Measurements from ENCODE around the gene C9orf72.

Gene C9orf72

DNA sequence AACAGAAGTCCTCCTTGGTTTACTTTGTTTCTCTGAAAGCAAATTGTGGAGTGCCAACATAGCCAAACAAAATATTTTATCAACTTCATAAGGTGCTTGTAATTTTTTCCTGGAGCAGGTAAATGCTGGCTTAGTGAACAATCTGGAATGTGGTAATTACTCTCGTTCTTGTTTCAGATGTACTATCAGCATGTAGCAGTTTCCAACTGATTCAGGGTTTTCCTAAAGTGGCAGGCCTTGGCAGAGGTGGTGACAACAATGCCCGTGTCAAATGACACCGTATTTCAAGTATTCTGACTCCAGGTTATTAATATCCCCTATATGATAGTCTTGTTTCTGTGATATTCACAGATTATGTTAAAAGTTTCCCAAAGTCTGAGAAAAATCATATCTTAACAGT is 1.2 kb downstream of the C9orf72 start:
- no peak for ATAC-seq
- TF ChIP-seq OSR1 (CRISPR knock-in tag; IDR thresholded peaks at IDR 0.05) (no peak), ARNTL (CRISPR knock-in tag; IDR thresholded peaks at IDR 0.05; ENCODE audit: borderline replicate concordance, low read depth) (no peak), ZNF70 (CRISPR knock-in tag; IDR thresholded peaks at IDR 0.05) (no peak), TOX (CRISPR knock-in tag; IDR thresholded peaks at IDR 0.05; ENCODE audit: borderline replicate concordance) (no peak), CSRNP3 (CRISPR knock-in tag; IDR thresholded peaks at IDR 0.05) (no peak), SNAI2 (CRISPR knock-in tag; IDR thresholded peaks at IDR 0.05) (no peak), RARB (CRISPR knock-in tag; IDR thresholded peaks at IDR 0.05) (no peak), ZNF565 (CRISPR knock-in tag; conservative IDR thresholded peaks at IDR 0.05; ENCODE audit: low read depth) (no peak), BACH2 (CRISPR knock-in tag; IDR thresholded peaks at IDR 0.05; ENCODE audit: borderline replicate concordance) (no peak), ZNF8 (CRISPR knock-in tag; IDR thresholded peaks at IDR 0.05) (no peak), ZFP30 (CRISPR knock-in tag; IDR thresholded peaks at IDR 0.05) (no peak), ZFP3 (CRISPR knock-in tag; IDR thresholded peaks at IDR 0.05) (no peak), TSHZ2 (CRISPR knock-in tag; IDR thresholded peaks at IDR 0.05) (no peak), ISL1 (CRISPR knock-in tag; IDR thresholded peaks at IDR 0.05) (no peak), PPARA (CRISPR knock-in tag; IDR thresholded peaks at IDR 0.05; ENCODE audit: borderline replicate concordance) (no peak), POU6F1 (CRISPR knock-in tag; IDR thresholded peaks at IDR 0.05; ENCODE audit: borderline replicate concordance, low read depth) (no peak)
- TF ChIP-seq, protein P1, sequence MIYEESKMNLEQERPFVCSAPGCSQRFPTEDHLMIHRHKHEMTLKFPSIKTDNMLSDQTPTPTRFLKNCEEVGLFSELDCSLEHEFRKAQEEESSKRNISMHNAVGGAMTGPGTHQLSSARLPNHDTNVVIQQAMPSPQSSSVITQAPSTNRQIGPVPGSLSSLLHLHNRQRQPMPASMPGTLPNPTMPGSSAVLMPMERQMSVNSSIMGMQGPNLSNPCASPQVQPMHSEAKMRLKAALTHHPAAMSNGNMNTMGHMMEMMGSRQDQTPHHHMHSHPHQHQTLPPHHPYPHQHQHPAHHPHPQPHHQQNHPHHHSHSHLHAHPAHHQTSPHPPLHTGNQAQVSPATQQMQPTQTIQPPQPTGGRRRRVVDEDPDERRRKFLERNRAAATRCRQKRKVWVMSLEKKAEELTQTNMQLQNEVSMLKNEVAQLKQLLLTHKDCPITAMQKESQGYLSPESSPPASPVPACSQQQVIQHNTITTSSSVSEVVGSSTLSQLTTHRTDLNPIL (CRISPR knock-in tag; IDR thresholded peaks at IDR 0.05; ENCODE audit: low read depth), result no peak
- TF ChIP-seq, protein P2, sequence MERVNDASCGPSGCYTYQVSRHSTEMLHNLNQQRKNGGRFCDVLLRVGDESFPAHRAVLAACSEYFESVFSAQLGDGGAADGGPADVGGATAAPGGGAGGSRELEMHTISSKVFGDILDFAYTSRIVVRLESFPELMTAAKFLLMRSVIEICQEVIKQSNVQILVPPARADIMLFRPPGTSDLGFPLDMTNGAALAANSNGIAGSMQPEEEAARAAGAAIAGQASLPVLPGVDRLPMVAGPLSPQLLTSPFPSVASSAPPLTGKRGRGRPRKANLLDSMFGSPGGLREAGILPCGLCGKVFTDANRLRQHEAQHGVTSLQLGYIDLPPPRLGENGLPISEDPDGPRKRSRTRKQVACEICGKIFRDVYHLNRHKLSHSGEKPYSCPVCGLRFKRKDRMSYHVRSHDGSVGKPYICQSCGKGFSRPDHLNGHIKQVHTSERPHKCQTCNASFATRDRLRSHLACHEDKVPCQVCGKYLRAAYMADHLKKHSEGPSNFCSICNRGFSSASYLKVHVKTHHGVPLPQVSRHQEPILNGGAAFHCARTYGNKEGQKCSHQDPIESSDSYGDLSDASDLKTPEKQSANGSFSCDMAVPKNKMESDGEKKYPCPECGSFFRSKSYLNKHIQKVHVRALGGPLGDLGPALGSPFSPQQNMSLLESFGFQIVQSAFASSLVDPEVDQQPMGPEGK (CRISPR knock-in tag; IDR thresholded peaks at IDR 0.05; ENCODE audit: borderline replicate concordance), result no peak

GRCh38 chr9:27571011-27571410 is 2.3 kb downstream of the C9orf72 start:
- no peak for ATAC-seq
- TF ChIP-seq ESRRG (CRISPR knock-in tag; IDR thresholded peaks at IDR 0.05) (no peak), ZNF70 (CRISPR knock-in tag; IDR thresholded peaks at IDR 0.05) (no peak), ZNF8 (CRISPR knock-in tag; IDR thresholded peaks at IDR 0.05) (no peak), SNAI2 (CRISPR knock-in tag; IDR thresholded peaks at IDR 0.05) (no peak), TOX (CRISPR knock-in tag; IDR thresholded peaks at IDR 0.05; ENCODE audit: borderline replicate concordance) (no peak), BACH2 (CRISPR knock-in tag; IDR thresholded peaks at IDR 0.05; ENCODE audit: borderline replicate concordance) (no peak), TCF4 (CRISPR knock-in tag; IDR thresholded peaks at IDR 0.05; ENCODE audit: borderline replicate concordance) (no peak)
- TF ChIP-seq, protein P2 (CRISPR knock-in tag; IDR thresholded peaks at IDR 0.05; ENCODE audit: borderline replicate concordance), result no peak
- TF ChIP-seq, protein P1 (CRISPR knock-in tag; IDR thresholded peaks at IDR 0.05; ENCODE audit: low read depth), result no peak
